ENCODE measurements around the gene CDH23. TPM values are rescaled to one million over a fixed set of nuclear protein-coding genes. Genes with fewer than 3 reads are reported as not detected.

Gene CDH23
- polyA plus RNA-seq, 1 donor (not counting 4 experiments of a cell fraction or from before 2014, with no cell fraction given), result 0.01 TPM

- no peak for DNase-seq (ENCODE audit: low read depth, low spot score)
- H3K27ac ChIP-seq (ENCODE audit: control insufficient read depth, insufficient read depth, low read length), result no peak overlapping the region
- H3K4me3 ChIP-seq (ENCODE audit: control insufficient read depth in 2 of 3, extremely low read depth in 1 of 3, insufficient read depth in 2 of 3, low read depth in 1 of 3, low read length in 3 of 3), result no peak overlapping the region
- H2AFZ ChIP-seq (ENCODE audit: control insufficient read depth, low read length), result no peak overlapping the region
- H3K4me2 ChIP-seq (ENCODE audit: control insufficient read depth, extremely low read depth, insufficient read depth, low read depth, low read length), result no peak overlapping the region
- dilution Hi-C loops (cut with MboI; ENCODE audit: extremely low pct_ligation_motif_present, low sequenced_read_pairs), result no loop called here
- no peaks in the 10 kb centered on the region for H3K36me3 ChIP-seq (ENCODE audit: control insufficient read depth in 2 of 2, extremely low read depth in 1 of 2, insufficient read depth in 2 of 2, low read length in 2 of 2)
- no peak overlapping the region for H3K9ac ChIP-seq (ENCODE audit: control insufficient read depth, extremely low read depth, insufficient read depth, low read length)
- H3K27me3 ChIP-seq (ENCODE audit: control insufficient read depth, extremely low read depth, insufficient read depth, low read length), result peaks cover 19% of the 10 kb centered on the region
- no peaks in the 10 kb centered on the region for H3K79me2 ChIP-seq (ENCODE audit: control insufficient read depth, insufficient read depth, low read length)
- TF ChIP-seq EZH2 (IDR thresholded peaks at IDR 0.05; ENCODE audit: low read length) (no peak), CTCF (optimal IDR thresholded peaks at IDR 0.05 in 1 of 3, IDR thresholded peaks at IDR 0.05 in 1 of 3, conservative IDR thresholded peaks at IDR 0.05 in 1 of 3; ENCODE audit: extremely low read depth in 1 of 3, insufficient read depth in 2 of 3, low read length in 3 of 3) (no peak)
- no peak for FAIRE-seq
- no peaks in the 10 kb centered on the region for H4K20me1 ChIP-seq (ENCODE audit: control insufficient read depth, extremely low read depth, insufficient read depth, low read length)
- H3K9me3 ChIP-seq (ENCODE audit: control insufficient read depth, low read depth, low read length), result no peaks in the 10 kb centered on the region
- no peaks in the 10 kb centered on the region for H3K9me1 ChIP-seq (ENCODE audit: control insufficient read depth, extremely low read depth, insufficient read depth, low read length)
- no peaks in the 10 kb centered on the region for H3K4me1 ChIP-seq (ENCODE audit: control insufficient read depth, extremely low read depth, insufficient read depth, low read length)
Observed at GRCh38 chr10:71504168-71504567, 107.4 kb downstream of the CDH23 start.

- Histone ChIP-seq H3K9ac (ENCODE audit: control insufficient read depth, extremely low read depth, insufficient read depth, low read length) (no peak overlapping the region), H3K27ac (ENCODE audit: control insufficient read depth, insufficient read depth, low read length) (no peak overlapping the region), H3K9me1 (ENCODE audit: control insufficient read depth, extremely low read depth, insufficient read depth, low read length) (no peaks in the 10 kb centered on the region), H2AFZ (ENCODE audit: control insufficient read depth, low read length) (no peak overlapping the region), H3K4me2 (ENCODE audit: control insufficient read depth, extremely low read depth, insufficient read depth, low read depth, low read length) (no peak overlapping the region), H3K4me3 (ENCODE audit: control insufficient read depth in 2 of 3, extremely low read depth in 1 of 3, insufficient read depth in 2 of 3, low read depth in 1 of 3, low read length in 3 of 3) (no peak overlapping the region), H3K79me2 (ENCODE audit: control insufficient read depth, insufficient read depth, low read length) (no peaks in the 10 kb centered on the region), H3K27me3 (ENCODE audit: control insufficient read depth, extremely low read depth, insufficient read depth, low read length) (peaks cover 19% of the 10 kb centered on the region), H3K4me1 (ENCODE audit: control insufficient read depth, extremely low read depth, insufficient read depth, low read length) (no peaks in the 10 kb centered on the region), H3K36me3 (ENCODE audit: control insufficient read depth in 2 of 2, extremely low read depth in 1 of 2, insufficient read depth in 2 of 2, low read length in 2 of 2) (no peaks in the 10 kb centered on the region), H3K9me3 (ENCODE audit: control insufficient read depth, low read depth, low read length) (no peaks in the 10 kb centered on the region), H4K20me1 (ENCODE audit: control insufficient read depth, extremely low read depth, insufficient read depth, low read length) (no peaks in the 10 kb centered on the region)
- dilution Hi-C loops (cut with MboI; ENCODE audit: extremely low pct_ligation_motif_present, low sequenced_read_pairs), result no loop called here
- TF ChIP-seq EZH2 (IDR thresholded peaks at IDR 0.05; ENCODE audit: low read length) (no peak), CTCF (optimal IDR thresholded peaks at IDR 0.05 in 1 of 3, IDR thresholded peaks at IDR 0.05 in 1 of 3, conservative IDR thresholded peaks at IDR 0.05 in 1 of 3; ENCODE audit: extremely low read depth in 1 of 3, insufficient read depth in 2 of 3, low read length in 3 of 3) (no peak)
- FAIRE-seq, result no peak
- DNase-seq (ENCODE audit: low read depth, low spot score), result no peak
Observed at GRCh38 chr10:71504570-71504969, 107.8 kb downstream of the CDH23 start.
